SK-N-MC (cell line): ENCODE results near the gene IFIT5.

Experiments used
- EZH2 ChIP-seq: fragments of 200-600 bp; sonication (generic); IDR thresholded peaks from one replicate; pipeline ENCODE4 v1.6.1; 2017; ENCODE audit warnings: antibody characterized with exemption
- POLR2AphosphoS5 ChIP-seq: IDR thresholded peaks from 2 replicates; pipeline ENCODE4 v1.6.1; 2012; ENCODE audit warnings: mild to moderate bottlenecking, low read depth, low read length, borderline replicate concordance

GRCh38 chr10:89442289-89442688 lies 27.9 kb downstream of the IFIT5 start:
- TF ChIP-seq EZH2 (no peak), POLR2AphosphoS5 (no peak)
